H1 (cell line): Measurements from ENCODE around the gene LRRC10. TPM values are rescaled to one million over a fixed set of nuclear protein-coding genes. Genes with fewer than 3 reads are reported as not detected.

Experiments
- CTCF ChIA-PET: fragments of 300-600 bp; sonication (Branson Sonifier 250); formaldehyde crosslinking; loops from one replicate; lab custom pipeline; 2021; ENCODE audit not compliant: partially characterized antibody; lab: Charles Lee
- POLR2A ChIA-PET: fragments of 300-600 bp; sonication (Branson Sonifier 250); formaldehyde crosslinking; loops from one replicate; lab custom pipeline; 2021; ENCODE audit warnings: inconsistent platforms; ENCODE audit not compliant: partially characterized antibody; lab: Charles Lee
- DNase-seq, 2 experiments: peaks; one replicate each; pipeline versions ENCODE4 v3.0.0 to v3.0.0-alpha.2; 2010 to 2022; ENCODE audit warnings: low spot score in 2 of 2, low read depth in 1 of 2, mixed read lengths in 1 of 2
- FAIRE-seq: peaks from 2 replicates; lab custom pipeline; 2011; peaks lifted over from hg19 to GRCh38; lab: Jason Lieb, UNC
- H2AFZ ChIP-seq: 2 replicates; pipeline ENCODE4 v1.8.1; 2012; ENCODE audit warnings: low read length, inconsistent platforms
- H2AK5ac ChIP-seq: 2 replicates; pipeline ENCODE4 v1.6.1; 2013; ENCODE audit warnings: low read depth, low read length
- H2BK120ac ChIP-seq: replicated peaks from 2 replicates; pipeline ENCODE3; 2013; ENCODE audit warnings: low read depth, low read length, inconsistent platforms
- H2BK12ac ChIP-seq: 2 replicates; pipeline ENCODE4 v1.6.1; 2013; ENCODE audit warnings: low read depth, low read length
- H2BK15ac ChIP-seq: 2 replicates; pipeline ENCODE4 v1.6.1; 2013; ENCODE audit warnings: low read length
- H2BK20ac ChIP-seq: 2 replicates; pipeline ENCODE4 v1.6.1; 2013; ENCODE audit warnings: low read length
- H2BK5ac ChIP-seq: 2 replicates; pipeline ENCODE4 v1.6.1; 2013; ENCODE audit warnings: low read depth, low read length
- H3K14ac ChIP-seq: 2 replicates; pipeline ENCODE4 v1.6.1; 2013; ENCODE audit warnings: inconsistent platforms; ENCODE audit not compliant: insufficient read length
- H3K18ac ChIP-seq: 2 replicates; pipeline ENCODE4 v1.6.1; 2013; ENCODE audit warnings: low read length; ENCODE audit errors: extremely low read depth
- H3K23ac ChIP-seq: 2 replicates; pipeline ENCODE4 v1.6.1; 2013; ENCODE audit warnings: inconsistent platforms; ENCODE audit not compliant: insufficient read length
- H3K23me2 ChIP-seq: 2 replicates; pipeline ENCODE4 v1.6.1; 2013; ENCODE audit warnings: low read depth, low read length
- H3K27ac ChIP-seq: 2 replicates; pipeline ENCODE4 v1.6.1; 2011; ENCODE audit warnings: low read depth, low read length, inconsistent platforms
- H3K27me3 ChIP-seq, 4 experiments: replicated peaks in 1 of 4; 1 replicate in 1 of 4; 2 replicates in 3 of 4; pipeline versions ENCODE4 v1.6.1 to v1.8.1; 2011 to 2013; ENCODE audit warnings: low read length in 3 of 4, mild to moderate bottlenecking in 3 of 4, inconsistent platforms in 2 of 4, mixed read lengths in 2 of 4, moderate library complexity in 1 of 4; ENCODE audit not compliant: control insufficient read depth in 3 of 4, insufficient read depth in 3 of 4; ENCODE audit errors: extremely low read depth in 1 of 4
- H3K36me3 ChIP-seq, 4 experiments: 2 replicates each; pipeline versions ENCODE4 v1.6.1 to v1.8.1; 2011 to 2013; ENCODE audit warnings: mild to moderate bottlenecking in 4 of 4, low read length in 3 of 4, moderate library complexity in 2 of 4, control low read depth in 1 of 4, inconsistent platforms in 1 of 4; ENCODE audit not compliant: insufficient read depth in 4 of 4, control insufficient read depth in 2 of 4
- H3K4ac ChIP-seq: replicated peaks from 2 replicates; pipeline ENCODE3; 2013; ENCODE audit warnings: low read length, low read depth, mixed read lengths, inconsistent platforms; ENCODE audit not compliant: insufficient read length
- H3K4me1 ChIP-seq, 4 experiments: replicated peaks in 1 of 4; 1 replicate in 1 of 4; 2 replicates in 3 of 4; pipeline versions ENCODE4 v1.6.1 to v1.8.1; 2011 to 2013; ENCODE audit warnings: low read length in 3 of 4, inconsistent platforms in 2 of 4, mixed read lengths in 1 of 4; ENCODE audit not compliant: insufficient read depth in 4 of 4, control insufficient read depth in 3 of 4
- H3K4me2 ChIP-seq, 2 experiments: 2 replicates each; pipeline versions ENCODE4 v1.6.1 to v1.8.1; 2011 to 2013; ENCODE audit warnings: low read depth in 2 of 2, low read length in 2 of 2, control low read depth in 1 of 2, inconsistent platforms in 1 of 2, mild to moderate bottlenecking in 1 of 2; ENCODE audit not compliant: insufficient read depth in 1 of 2
- H3K4me3 ChIP-seq, 4 experiments: fragments of 200-600, 300-600 bp in 1 of 4; sonication (generic), shearing (Covaris generic), sonication (Bioruptor Twin) in 1 of 4; 2 replicates each; pipeline versions ENCODE4 v1.5.1 to v1.8.1; 2011 to 2016; ENCODE audit warnings: low read length in 4 of 4, low read depth in 3 of 4, control low read depth in 2 of 4, inconsistent platforms in 2 of 4, mild to moderate bottlenecking in 2 of 4, mixed read lengths in 1 of 4, moderate library complexity in 1 of 4; ENCODE audit not compliant: insufficient read depth in 2 of 4; ENCODE audit errors: extremely low read depth in 1 of 4
- H3K56ac ChIP-seq: replicated peaks from 2 replicates; pipeline ENCODE3; 2013; ENCODE audit warnings: low read depth, mild to moderate bottlenecking, mixed read lengths, low read length, inconsistent platforms; ENCODE audit not compliant: insufficient read length
- H3K79me1 ChIP-seq: 2 replicates; pipeline ENCODE4 v1.6.1; 2013; ENCODE audit warnings: low read depth, low read length, control low read depth
- H3K79me2 ChIP-seq, 2 experiments: 2 replicates each; pipeline versions ENCODE4 v1.6.1 to v1.8.1; 2012 to 2013; ENCODE audit warnings: low read length in 2 of 2, mild to moderate bottlenecking in 2 of 2, inconsistent platforms in 1 of 2; ENCODE audit not compliant: insufficient read depth in 2 of 2, control insufficient read depth in 1 of 2
- H3K9ac ChIP-seq, 4 experiments: replicated peaks in 1 of 4; 1 replicate in 1 of 4; 2 replicates in 3 of 4; pipeline versions ENCODE4 v1.6.1 to v1.8.1; 2011 to 2013; ENCODE audit warnings: low read depth in 3 of 4, low read length in 3 of 4, control low read depth in 2 of 4, mild to moderate bottlenecking in 2 of 4, moderate library complexity in 2 of 4, inconsistent platforms in 1 of 4; ENCODE audit errors: extremely low read depth in 1 of 4
- H3K9me3 ChIP-seq, 2 experiments: 2 replicates each; pipeline versions ENCODE4 v1.6.1 to v1.8.1; 2012 to 2013; ENCODE audit warnings: mild to moderate bottlenecking in 2 of 2, moderate library complexity in 2 of 2, control low read depth in 1 of 2, inconsistent platforms in 1 of 2, low read depth in 1 of 2, low read length in 1 of 2, mixed read lengths in 1 of 2; ENCODE audit not compliant: insufficient read depth in 2 of 2
- H4K20me1 ChIP-seq, 2 experiments: replicated peaks in 1 of 2; 2 replicates each; pipeline versions ENCODE3 to v1.8.1; 2011 to 2013; ENCODE audit warnings: inconsistent platforms in 2 of 2, low read length in 2 of 2, mild to moderate bottlenecking in 1 of 2; ENCODE audit not compliant: insufficient read depth in 2 of 2, control insufficient read depth in 1 of 2
- H4K5ac ChIP-seq: 2 replicates; pipeline ENCODE4 v1.6.1; 2013; ENCODE audit warnings: low read length, low read depth, mixed read lengths, inconsistent platforms; ENCODE audit not compliant: insufficient read length
- H4K8ac ChIP-seq: 2 replicates; pipeline ENCODE4 v1.8.0; 2013; ENCODE audit warnings: mild to moderate bottlenecking, moderate library complexity, low read length, inconsistent platforms; ENCODE audit not compliant: insufficient read depth; ENCODE audit errors: extremely low read depth
- H4K91ac ChIP-seq: replicated peaks from 2 replicates; pipeline ENCODE3; 2013; ENCODE audit warnings: low read length, mixed read lengths, inconsistent platforms; ENCODE audit not compliant: insufficient read length
- ATF3 ChIP-seq: IDR thresholded peaks from 2 replicates; pipeline ENCODE4 v1.6.1; 2011; ENCODE audit warnings: low read depth, mild to moderate bottlenecking, low read length; ENCODE audit not compliant: insufficient read depth
- CHD2 ChIP-seq: IDR thresholded peaks from 2 replicates; pipeline ENCODE4 v1.6.1; 2012; ENCODE audit warnings: low read length, improper control_type of control experiment
- CTBP2 ChIP-seq: IDR thresholded peaks from 2 replicates; pipeline ENCODE4 v1.7.0; 2011; ENCODE audit warnings: borderline replicate concordance, mild to moderate bottlenecking, moderate library complexity, mixed read lengths, low read length; ENCODE audit not compliant: insufficient read depth, insufficient read length
- JUN ChIP-seq: IDR thresholded peaks from 2 replicates; pipeline ENCODE4 v1.6.1; 2011; ENCODE audit warnings: low read depth, mild to moderate bottlenecking, improper control_type of control experiment, low read length
- JUND ChIP-seq: IDR thresholded peaks from 2 replicates; pipeline ENCODE4 v1.6.1; 2011; ENCODE audit warnings: mild to moderate bottlenecking, improper control_type of control experiment, low read length
- KDM4A ChIP-seq: IDR thresholded peaks from one replicate; pipeline ENCODE4 v1.7.1; 2012; ENCODE audit warnings: low read depth, mild to moderate bottlenecking, moderate library complexity, low read length, inconsistent platforms; ENCODE audit not compliant: severe bottlenecking
- MAX ChIP-seq: IDR thresholded peaks from 2 replicates; pipeline ENCODE4 v1.6.1; 2012; ENCODE audit warnings: inconsistent platforms
- NRF1 ChIP-seq: IDR thresholded peaks from 2 replicates; pipeline ENCODE4 v1.6.1; 2011; ENCODE audit warnings: mild to moderate bottlenecking, low read depth, low read length, improper control_type of control experiment
- POLR2AphosphoS5 ChIP-seq: IDR thresholded peaks from 2 replicates; pipeline ENCODE4 v1.6.1; 2011; ENCODE audit warnings: low read depth, low read length
- SIN3A ChIP-seq, 2 experiments: IDR thresholded peaks in 1 of 2; conservative IDR thresholded peaks in 1 of 2; 2 replicates each; pipeline ENCODE4 v1.6.1; 2011 to 2012; ENCODE audit warnings: low read length in 2 of 2, improper control_type of control experiment in 1 of 2, low read depth in 1 of 2, mild to moderate bottlenecking in 1 of 2
- SP2 ChIP-seq: IDR thresholded peaks from 2 replicates; pipeline ENCODE4 v1.6.1; 2012; ENCODE audit warnings: mild to moderate bottlenecking, low read length, inconsistent platforms
- SUZ12 ChIP-seq: fragments of 200-600 bp; sonication (generic); IDR thresholded peaks from 2 replicates; pipeline ENCODE4 v1.6.1; 2012; ENCODE audit warnings: mild to moderate bottlenecking, inconsistent platforms, low read length, moderate library complexity, mixed read lengths
- YY1 ChIP-seq: IDR thresholded peaks from 2 replicates; pipeline ENCODE4 v1.6.1; 2011; ENCODE audit warnings: low read depth, mild to moderate bottlenecking, low read length
- WGBS, 2 experiments: shearing (Covaris generic) in 1 of 2; methylation state at CpG; one replicate each; pipeline versions ENCODE4 v1.1.6 to v1.1.7; 2013 to 2015; ENCODE audit warnings: low lambda C conversion rate in 2 of 2, mixed read lengths in 2 of 2, inconsistent platforms in 1 of 2, low coverage in 1 of 2, missing lambda C conversion rate in 1 of 2; ENCODE audit not compliant: insufficient replicate concordance in 2 of 2, insufficient coverage in 1 of 2, insufficient read length in 1 of 2; ENCODE audit errors: extremely low coverage in 1 of 2, missing lambda C conversion rate in 1 of 2; 5-methylcytosine and 5-hydroxymethylcytosine counted together
- polyA plus RNA-seq, 7 experiments: library from polyadenylated mRNA; depleted of rRNA in 3 of 7; stranded (reverse) in 5 of 7; unstranded in 2 of 7; fragments of >200 nt in 5 of 7; fragments of 200-250 nt in 2 of 7; gene quantifications; 1 replicate in 5 of 7; 2 replicates in 1 of 7; 4 replicates in 1 of 7; pipeline versions ENCODE4 v1.2.1 to v1.2.3, GENCODE V29; 2011 to 2013; ENCODE audit warnings: missing spikeins in 2 of 7, mixed read lengths in 2 of 7
- total RNA-seq: library from RNA; stranded (reverse); fragmentation: NEBNext Ultra II Directional; extraction: Animal tissue kit (Norgen Biotek cat#: 25700); gene quantifications from 2 replicates; pipeline ENCODE4 v1.2.1, GENCODE V29; 2021

LRRC10 gene
- total and polyA plus RNA-seq, 2 of the 8 experiments (the other 6 are each of a cell fraction or from before 2014, with no cell fraction given) = not detected

- H4K20me1 ChIP-seq = peaks cover 5 to 10% of the 10 kb centered on the region in 2 experiments
- H2BK120ac ChIP-seq = no peak overlapping the region
- H3K9me3 ChIP-seq = no peaks in the 10 kb centered on the region
- peaks cover 37 to 80% (median 69%) of the 10 kb centered on the region in 4 experiments for H3K36me3 ChIP-seq
- 96% methylated on average over 2 of the region's 2 CpGs; no CpG with 5 or more reads in 1 of the 2 experiments for WGBS, 2 experiments
- H3K56ac ChIP-seq = no peak overlapping the region
- FAIRE-seq (no peak), DNase-seq (no peak)
- H3K79me1 ChIP-seq = no peaks in the 10 kb centered on the region
- H3K4me2 ChIP-seq = no peak overlapping the region
- no peak overlapping the region for H4K8ac ChIP-seq
- no peaks in the 10 kb centered on the region for H3K27me3 ChIP-seq
- H3K27ac ChIP-seq = no peak overlapping the region
- H3K79me2 ChIP-seq = peaks cover 4 to 28% of the 10 kb centered on the region in 2 experiments; a peak in 3 of 4 replicates
- no peak overlapping the region for H2BK15ac ChIP-seq
- no peak overlapping the region for H3K14ac ChIP-seq
- TF ChIP-seq POLR2AphosphoS5 (no peak), SP2 (no peak), MAX (no peak), KDM4A (no peak), YY1 (no peak), NRF1 (no peak), CHD2 (no peak), SUZ12 (no peak), CTBP2 (no peak), JUND (no peak), JUN (no peak), SIN3A (conservative IDR thresholded peaks at IDR 0.05 in 1 of 2, IDR thresholded peaks at IDR 0.05 in 1 of 2; ENCODE audit: low read depth in 1 of 2, low read length in 2 of 2) (no peak), ATF3 (no peak)
- no peak overlapping the region for H2BK20ac ChIP-seq
- no peak overlapping the region for H3K23ac ChIP-seq
- no peak overlapping the region for H4K91ac ChIP-seq
- H3K23me2 ChIP-seq = no peaks in the 10 kb centered on the region
- no peak overlapping the region for H2BK12ac ChIP-seq
- POLR2A ChIA-PET = interaction anchor here (0.7 to 5.2 kb wide), 3 partner anchors 7 to 13 kb away, joined by 5 to 40 read pairs (median 14); no protein-coding TSS in a partner anchor
- H3K4ac ChIP-seq = no peak overlapping the region
- no peak overlapping the region for H3K18ac ChIP-seq
- H2AK5ac ChIP-seq = no peak overlapping the region
- H4K5ac ChIP-seq = no peak overlapping the region
- no peak overlapping the region; a peak in 1 of 7 replicates for H3K9ac ChIP-seq
- no peak overlapping the region for H2AFZ ChIP-seq
- H3K4me3 ChIP-seq = no peak overlapping the region
- H2BK5ac ChIP-seq = no peak overlapping the region
- H3K4me1 ChIP-seq = no peaks in the 10 kb centered on the region
- CTCF ChIA-PET = no interaction called here
These were observed 21.6 kb downstream of the LRRC10 start for GRCh38 chr12:69589082-69589481.
